HG02970 (cell line): ENCODE data around the gene DCLK3.
A peak's percentile ranks its signal among the peaks of the same experiment; 100 is the strongest.

Experiments
- ATAC-seq: cut with Tn5 transposase; IDR thresholded peaks from one replicate; pipeline ENCODE4 v1.9.1; 2021; ENCODE audit warnings: mild to moderate bottlenecking, moderate library complexity, moderate number of reproducible peaks; ENCODE audit not compliant: unreplicated experiment, low FRiP score

DCLK3 gene

DNA sequence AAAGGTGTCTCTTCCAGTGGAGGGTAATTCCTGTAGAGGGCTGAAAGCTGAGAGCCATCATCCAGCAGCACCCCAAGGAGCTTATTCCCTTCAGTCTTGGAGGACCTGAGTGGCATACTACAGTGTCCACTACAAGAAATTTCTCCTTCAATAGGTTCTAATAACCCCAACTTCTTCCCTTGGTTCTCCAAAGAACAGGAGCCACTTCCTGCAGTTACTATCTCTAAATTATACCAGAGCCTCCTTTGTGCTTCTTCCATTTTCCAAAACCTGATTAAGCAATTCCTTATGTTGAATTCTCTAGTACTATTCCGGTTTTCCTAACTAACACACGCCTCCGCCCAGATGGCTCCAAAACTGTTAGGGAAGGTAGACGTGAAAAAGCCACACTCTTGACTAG lies 50.4 kb downstream of the DCLK3 start:
- ATAC-seq: no peak

DNA sequence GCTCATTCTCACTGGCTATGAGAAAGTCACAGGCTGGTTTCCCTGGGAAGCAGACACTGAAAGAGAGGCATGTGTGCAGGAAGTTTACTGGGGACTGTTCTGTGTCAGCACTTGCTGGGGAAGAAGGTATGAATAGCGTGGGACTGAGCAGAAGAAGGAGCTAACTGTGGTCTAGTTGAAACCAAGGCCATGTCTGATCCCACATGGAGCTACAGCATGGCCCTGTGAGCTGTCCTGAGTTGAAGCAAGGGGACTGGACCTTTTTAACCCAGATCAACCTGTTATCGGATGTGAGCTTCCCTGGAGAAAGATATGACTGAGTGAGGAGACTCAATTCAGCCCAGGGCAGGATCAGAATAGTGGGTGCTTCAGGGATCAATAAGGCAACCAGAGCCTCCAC lies 53.7 kb downstream of the DCLK3 start:
- ATAC-seq: no peak

DNA sequence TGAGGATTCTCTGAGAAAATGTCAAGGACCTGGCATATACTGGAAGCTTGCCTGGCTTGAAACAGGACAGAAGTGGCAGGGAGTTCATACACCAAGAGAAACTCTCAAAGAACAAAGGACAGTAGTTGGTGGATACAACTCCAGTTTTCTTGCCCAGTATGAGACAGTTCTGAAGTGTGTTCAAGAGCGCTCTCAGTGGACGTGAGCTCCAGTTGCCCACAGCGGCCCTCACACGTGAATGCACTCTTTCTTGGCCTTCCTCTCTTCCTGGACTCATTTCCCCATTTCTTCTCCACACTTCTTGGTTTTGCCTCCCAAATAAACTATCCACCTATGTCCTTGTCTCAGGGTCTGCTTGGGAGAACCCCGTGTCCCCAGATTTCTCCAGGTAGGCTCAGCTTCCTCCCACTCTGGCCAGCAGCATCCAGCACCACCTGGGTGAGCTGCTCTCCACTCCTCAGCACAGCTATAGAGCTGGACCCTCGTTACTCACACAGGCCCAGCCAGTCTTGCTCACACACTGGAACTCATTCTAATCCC lies 54.5 kb downstream of the DCLK3 start:
- ATAC-seq: no peak

DNA sequence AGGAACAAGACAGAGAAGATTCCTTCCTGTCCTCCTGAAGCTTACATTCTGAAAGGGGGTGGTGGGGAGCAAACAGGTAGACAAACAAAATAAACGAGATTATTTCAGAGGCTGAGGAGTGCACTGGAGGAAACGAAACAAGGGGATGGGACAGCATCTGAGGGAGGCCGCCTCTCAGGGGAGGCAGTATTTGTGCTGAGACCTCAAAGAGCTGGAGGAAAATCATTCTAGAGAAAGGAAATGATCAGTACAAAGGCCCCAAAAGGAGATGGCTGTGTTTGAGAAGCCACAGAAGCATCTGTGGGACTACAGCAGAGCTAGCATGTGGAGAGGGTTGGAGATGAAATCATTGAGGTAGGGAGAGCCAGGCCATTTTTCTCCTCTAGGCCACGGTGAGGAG lies 55.1 kb downstream of the DCLK3 start:
- no peak for ATAC-seq

DNA sequence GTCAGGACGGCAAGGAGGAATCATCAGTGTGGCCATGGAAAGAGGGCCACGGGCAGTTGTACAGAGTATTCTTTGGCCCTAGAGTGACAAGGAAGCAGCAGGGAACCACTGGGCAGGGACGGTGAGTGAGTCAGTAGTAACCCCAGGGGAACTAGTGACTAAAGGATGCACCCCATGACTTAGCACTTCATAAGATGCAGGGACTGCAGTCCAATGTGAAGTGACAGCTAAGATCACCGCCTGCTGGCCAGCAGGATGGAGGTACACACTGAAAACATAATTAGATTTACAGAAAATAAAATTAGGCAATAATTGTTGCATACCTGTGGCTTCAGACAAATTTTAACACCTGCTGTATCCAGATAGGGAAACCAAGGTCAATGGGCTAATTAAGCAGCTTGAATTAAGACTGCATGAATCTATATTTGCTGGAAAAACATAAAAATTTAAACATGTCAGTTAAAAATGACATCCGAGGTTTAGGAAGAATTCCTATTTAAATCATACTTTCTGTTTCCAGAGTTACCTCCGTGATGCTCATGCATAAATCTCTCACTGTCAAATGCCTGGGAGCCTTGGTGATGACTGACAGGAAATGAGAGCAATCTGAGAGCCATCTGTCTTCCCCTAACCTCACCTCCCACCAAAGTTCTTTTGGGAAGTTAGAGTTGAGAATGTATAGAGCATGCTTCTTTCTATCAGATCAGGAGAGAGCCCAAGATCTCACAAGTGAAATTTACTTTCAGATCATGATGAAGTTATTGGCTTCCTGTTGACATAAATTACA lies 56.5 kb downstream of the DCLK3 start:
- ATAC-seq: no peak

DNA sequence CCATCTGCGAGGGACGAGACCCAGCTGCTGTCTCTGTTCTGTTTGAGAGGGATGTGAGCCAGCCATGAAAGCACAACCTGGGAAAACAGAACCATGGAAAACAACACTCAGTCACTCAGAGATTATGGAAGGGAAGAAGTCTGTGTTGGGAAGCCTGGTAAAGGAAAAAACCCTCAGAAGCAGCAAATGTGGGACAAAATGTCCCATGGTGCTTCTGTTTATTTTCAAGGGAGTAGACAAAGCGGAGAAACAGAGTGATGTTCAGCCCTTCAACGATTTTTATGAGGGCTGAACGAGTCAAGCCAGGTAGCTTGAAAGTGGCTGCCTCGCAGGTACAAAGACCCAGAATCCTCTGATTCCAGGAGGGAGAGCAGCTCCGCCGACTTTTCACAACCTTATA lies 59.3 kb downstream of the DCLK3 start:
- ATAC-seq: no peak

DNA sequence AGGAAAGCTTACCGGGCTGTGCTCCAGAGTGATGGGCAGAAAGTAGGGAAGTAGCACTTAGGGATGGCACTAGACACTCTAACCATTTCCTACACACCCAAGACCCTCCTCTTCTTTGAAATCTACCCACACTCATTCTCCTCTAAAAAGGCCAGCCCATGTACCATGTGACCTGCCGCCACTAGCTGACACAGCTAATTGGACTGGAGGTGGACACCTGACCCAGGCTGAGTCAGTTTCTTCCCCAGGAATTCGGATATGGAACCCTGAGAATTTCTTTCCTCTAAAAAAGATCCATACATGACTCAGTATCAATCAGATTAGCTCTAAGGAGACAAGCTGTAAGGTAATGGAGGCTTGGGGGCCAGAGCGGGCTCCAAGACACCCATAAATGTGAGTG lies 60.1 kb downstream of the DCLK3 start:
- ATAC-seq: no peak

DNA sequence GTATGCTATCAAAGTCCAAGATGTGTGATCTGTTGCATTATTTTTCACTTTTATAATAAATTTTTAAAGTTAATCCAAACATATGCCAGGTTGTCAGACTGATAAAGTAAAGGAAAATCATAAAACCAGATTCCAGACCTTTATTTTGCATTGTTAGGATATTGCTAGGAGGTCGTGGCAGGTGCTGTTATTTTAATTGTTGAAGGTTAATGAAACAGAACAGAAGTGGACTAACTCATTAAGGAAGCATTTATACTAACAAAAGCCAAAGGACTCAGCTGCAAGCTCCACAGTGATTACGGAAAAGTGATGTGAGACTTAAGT lies 63.1 kb downstream of the DCLK3 start:
- no peak for ATAC-seq

DNA sequence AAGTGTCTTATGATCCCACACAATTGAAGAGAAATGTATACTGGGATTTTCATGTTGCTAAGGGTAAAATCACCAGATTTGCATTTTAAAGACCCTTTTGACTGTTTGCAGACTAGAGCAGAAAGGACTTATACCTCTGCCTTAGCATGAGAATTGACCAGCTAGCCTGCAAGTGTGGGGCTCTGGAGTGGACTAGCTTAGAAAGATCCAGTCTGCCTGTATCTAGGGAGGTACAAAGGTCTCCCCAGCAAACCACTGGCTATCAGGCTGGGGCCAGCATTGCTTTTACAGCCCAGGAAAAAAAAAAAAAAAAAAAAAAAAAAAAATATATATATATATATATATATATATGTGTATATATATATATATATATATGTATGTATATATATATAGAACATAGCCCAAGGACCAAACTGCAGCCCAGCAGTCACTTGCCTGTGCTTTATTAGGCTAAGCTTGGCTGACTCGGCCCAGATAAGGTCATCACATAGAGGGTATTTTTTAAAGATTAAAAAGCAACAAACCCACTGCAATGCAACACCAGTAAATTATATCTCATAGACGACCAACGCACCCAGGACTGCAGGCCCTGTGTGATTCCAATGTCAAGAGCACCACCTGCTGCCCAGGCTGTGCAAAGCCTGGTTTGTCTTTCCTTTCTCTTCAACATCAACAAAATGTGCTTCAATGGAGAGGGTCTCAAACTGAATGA lies 63.7 kb downstream of the DCLK3 start:
- ATAC-seq: peak; percentile 64

DNA sequence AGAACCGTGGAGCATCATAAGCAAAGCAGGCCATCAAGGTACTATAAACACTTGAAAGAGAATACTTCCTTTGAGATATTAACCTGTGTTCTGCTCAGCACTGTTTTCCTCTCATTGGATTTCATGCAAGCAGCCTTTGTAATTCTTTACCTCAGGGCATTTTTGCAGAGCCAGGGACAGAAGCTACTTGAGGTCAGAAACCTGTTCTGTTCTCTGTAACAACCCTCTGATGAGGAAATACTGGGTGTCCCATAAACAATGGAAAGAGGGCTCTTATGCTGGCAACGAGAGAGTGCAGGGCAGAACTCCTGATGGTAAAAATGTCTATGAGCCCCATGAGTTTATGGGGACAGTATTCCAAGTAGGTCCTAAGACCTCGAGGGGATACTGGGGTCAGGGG lies 66.0 kb downstream of the DCLK3 start:
- ATAC-seq: no peak

DNA sequence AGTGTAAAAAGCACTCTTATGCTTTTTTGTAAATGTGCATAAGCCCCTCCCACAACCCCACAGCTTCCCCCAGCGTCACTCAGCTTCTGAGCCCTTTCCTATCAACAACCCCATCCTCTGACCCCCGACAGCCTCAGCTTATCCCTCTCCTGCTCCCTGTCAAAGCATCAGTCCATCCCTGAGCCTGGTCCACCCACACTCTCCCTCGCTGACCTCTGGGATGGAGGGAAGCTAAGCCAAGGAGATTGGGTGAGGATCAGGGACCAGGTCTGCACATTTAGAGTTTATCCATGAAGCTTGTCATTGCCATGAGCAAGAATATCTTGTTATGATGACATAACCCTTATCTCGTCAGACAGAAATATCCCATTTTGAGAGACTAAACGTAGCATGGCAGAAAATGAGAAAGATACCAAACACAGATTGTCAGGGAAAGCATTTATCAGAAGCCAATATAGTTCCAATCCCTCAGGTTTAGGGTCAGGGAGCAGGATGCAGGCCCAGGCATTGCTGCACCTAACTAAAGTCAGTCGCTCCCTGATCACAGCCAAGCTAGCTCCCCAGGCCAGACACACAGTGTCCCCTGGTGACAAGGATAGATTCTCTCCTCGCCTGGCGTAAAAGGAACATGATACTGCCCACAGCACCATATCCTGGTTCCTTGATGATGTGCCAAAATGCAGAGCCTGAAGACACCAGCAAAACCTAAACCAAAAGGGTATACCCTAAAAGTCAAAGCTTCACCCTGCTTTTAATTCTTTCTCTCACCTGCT lies 66.9 kb downstream of the DCLK3 start:
- ATAC-seq: no peak

DNA sequence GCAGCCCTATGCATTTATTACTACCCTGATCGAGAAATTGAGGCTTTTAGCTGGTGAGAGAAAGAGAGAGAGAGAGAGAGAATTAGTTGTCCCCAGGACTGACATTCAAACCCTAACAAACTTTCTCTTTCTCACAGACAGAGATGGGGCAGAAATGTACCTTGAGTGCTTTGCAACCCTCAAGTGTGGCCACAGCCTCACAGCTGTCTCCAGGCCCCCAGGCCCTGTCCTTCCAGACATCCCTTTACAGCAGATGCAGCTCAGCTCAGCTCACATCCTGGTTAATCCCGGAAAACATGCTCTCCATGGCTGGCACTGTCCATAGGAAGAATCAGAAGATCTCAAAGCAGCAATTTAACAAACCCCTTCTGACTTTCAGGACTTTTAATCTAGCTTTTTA lies 67.6 kb downstream of the DCLK3 start:
- no peak for ATAC-seq

DNA sequence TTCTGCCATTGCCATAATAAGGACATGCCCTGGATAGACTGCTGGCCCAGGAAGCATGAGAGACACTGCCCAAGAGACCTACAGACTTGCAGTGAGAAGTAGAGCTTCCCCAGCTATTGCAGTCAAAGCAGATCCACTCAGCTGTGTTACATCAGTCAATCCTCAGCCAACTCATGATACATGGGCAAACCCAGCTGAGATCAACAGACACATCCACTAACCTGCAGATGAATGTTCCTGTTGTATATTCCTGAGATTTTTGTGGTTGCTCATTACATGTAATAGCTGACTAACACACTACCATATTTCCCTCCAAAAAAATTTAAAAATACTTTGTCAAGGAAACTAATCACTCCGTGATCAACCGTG lies 68.6 kb downstream of the DCLK3 start:
- ATAC-seq: no peak

DNA sequence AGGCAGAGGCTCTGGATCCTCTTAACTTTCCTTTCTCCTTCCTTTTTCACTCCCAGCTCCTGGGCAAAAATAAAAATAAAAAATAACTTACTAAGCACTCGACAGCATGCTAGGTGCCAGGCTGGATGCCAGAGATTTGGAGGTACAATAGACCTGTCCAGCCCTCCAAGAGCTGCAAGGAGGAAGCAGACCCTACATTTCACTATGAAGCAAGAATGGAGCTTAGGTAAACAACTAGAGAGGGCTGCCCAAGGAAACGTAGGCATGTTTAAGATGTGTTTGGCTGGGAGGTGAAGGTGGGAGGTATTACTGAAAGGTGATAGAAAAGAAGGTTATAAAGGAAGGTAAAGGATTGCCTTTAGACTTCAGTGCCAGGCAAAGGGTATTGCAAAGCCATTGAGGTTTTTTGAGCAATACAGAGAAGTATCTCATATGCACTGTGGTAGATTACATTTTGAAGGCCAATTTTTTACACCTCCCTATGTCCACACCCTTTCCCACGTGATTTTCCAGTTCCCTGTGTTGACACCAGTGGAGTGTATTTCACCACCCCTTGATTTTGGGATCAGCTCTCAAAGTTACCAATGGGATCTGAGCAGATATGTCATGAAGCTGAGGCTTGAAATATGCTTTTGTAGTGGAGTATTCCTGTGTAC lies 69.1 kb downstream of the DCLK3 start:
- no peak for ATAC-seq

DNA sequence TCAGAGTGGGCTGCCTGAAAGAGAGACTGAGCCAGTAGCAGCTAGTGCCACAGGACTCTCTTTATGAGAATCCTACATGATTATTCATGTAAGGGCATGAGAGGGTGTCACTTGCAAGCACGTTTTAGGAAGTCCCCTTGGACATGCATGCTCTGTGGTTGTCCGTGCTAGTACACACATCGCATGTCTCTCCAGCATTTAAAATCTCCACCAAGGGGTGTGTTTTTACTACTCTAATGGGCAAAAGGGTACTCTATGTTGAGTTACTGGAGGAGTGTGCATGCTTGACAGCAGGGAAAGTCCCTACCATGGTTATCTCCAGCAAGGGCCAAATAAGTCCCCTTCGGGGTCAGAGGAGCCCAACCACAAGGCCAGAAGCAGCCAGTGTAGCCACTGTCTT lies 70.7 kb downstream of the DCLK3 start:
- peak; percentile 58 for ATAC-seq

DNA sequence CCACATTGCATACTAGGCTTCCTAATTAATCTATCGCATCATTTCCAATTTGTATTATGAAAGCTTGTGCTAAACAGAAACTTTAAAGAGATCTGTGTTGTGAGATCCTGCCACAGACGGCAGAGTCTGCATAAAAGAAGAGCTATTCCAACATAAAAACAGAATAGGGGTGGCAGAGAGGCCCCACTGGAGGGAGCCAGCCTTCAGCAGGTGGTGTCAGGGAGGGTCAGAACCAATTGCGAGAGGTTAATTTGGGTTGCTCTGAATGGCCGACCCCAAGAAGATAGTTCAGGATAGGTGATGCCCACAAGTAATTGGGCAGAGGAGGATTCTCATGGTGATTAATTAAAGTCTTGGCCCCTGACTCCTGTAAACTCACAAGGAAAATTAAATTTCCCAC lies 74.8 kb downstream of the DCLK3 start:
- ATAC-seq: no peak

DNA sequence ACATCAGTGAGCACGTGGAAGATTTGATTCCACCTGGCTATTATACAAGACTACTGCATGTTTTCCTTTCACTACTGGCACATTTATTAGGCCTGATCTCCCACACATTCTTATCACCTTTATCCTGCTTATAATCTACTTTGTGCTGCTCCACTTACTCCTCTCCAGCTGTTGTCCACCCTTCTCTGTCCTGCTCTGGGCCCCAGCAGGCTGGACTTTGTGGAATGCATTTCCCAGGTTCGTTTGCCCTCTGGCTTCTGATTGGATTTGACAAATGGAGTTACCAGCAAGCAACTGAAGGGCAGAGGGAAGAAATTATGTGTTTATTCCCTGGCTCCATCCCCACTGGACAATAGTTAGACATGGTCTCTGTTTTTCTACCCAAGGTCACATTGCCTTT lies 75.5 kb downstream of the DCLK3 start:
- ATAC-seq: no peak

DNA sequence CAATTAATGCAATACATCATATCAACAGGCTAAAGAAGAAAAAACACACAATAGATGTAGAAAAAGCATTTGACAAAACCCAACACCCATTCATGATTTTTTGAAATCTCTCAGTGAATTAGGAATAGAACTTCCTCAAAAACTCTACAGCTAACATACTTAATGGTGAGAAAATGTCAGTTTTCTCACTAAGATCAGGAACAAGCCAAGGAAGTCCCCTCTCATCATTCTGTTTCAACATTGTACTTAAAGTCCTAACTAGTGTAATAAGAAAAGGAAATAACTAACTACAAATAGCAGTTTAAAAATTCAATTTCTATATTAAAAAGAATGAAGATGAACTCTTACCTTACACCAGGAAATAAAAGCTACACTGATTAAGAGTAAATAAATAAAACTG lies 77.8 kb downstream of the DCLK3 start:
- ATAC-seq: no peak

DNA sequence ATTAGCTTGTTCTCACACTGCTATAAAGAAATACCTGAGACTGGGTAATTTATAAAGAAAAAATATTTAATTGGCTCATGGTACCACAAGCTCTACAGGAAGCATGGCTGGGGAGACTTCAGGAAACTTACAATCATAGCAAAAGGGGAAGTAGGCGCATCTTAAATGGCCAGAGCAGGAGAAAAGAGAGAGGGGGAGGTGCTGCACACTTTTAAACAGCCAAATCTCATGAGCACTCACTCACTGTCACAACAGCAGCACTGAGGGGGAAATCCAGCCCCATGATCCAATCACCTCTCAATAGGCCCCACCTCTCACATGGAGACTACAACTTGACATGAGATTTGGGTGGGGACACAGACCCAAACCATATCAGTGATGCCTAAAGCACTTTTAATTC lies 82.5 kb downstream of the DCLK3 start:
- no peak for ATAC-seq

DNA sequence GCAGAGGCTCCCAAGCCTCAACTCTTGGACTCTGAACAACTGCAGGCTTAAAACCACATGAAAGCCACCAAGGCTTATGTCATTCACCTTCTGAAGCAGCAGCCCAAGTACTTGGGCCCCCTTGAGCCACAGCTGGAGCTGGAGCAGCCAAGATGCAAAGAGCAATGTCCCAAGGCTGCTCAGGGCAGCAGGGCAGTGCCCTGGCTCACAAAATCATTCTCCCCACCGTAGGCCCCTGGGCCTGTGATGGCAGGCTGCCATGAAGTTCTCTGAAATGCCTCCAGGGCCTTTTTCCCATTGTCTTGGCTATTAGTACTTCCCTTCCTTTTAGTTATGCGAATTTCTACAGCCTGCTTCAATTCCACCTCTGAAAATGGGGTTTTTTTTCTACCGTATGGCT lies 83.4 kb downstream of the DCLK3 start:
- no peak for ATAC-seq
